GM12878 (cell line): Measurements from ENCODE around the gene GPN2. TPM values are rescaled to one million over a fixed set of nuclear protein-coding genes. Genes with fewer than 3 reads are reported as not detected.

Experiments
- CREM ChIP-seq: IDR thresholded peaks from 2 replicates; pipeline ENCODE4 v1.6.1; 2014; ENCODE audit warnings: antibody characterized with exemption, low read depth
- E2F4 ChIP-seq: IDR thresholded peaks from 2 replicates; pipeline ENCODE4 v1.6.1; 2012; ENCODE audit warnings: low read depth, low read length, improper control_type of control experiment
- EP300 ChIP-seq, 2 experiments: fragments of 150-350 bp in 1 of 2; IDR thresholded peaks; 2 replicates each; pipeline ENCODE4 v1.6.1; 2011 to 2012; ENCODE audit warnings: low read depth in 2 of 2, low read length in 2 of 2, borderline replicate concordance in 1 of 2, improper control_type of control experiment in 1 of 2, inconsistent platforms in 1 of 2; ENCODE audit not compliant: control insufficient read depth in 1 of 2
- FOXK2 ChIP-seq: fragments of 450-650 bp; IDR thresholded peaks from 2 replicates; pipeline ENCODE4 v1.6.1; 2017; ENCODE audit warnings: mild to moderate bottlenecking, moderate library complexity
- NR2F1 ChIP-seq: fragments of 450-650 bp; conservative IDR thresholded peaks from 2 replicates; pipeline ENCODE4 v1.6.1; 2017; ENCODE audit warnings: mild to moderate bottlenecking
- RCOR1 ChIP-seq: conservative IDR thresholded peaks from 2 replicates; pipeline ENCODE4 v1.6.1; 2012; ENCODE audit warnings: low read depth, low read length, improper control_type of control experiment
- SIN3A ChIP-seq: IDR thresholded peaks from 2 replicates; pipeline ENCODE4 v1.6.1; 2012; ENCODE audit warnings: low read depth, low read length, improper control_type of control experiment
- SRF ChIP-seq, 2 experiments: IDR thresholded peaks; 2 replicates each; pipeline ENCODE4 v1.6.1; 2011; ENCODE audit warnings: low read depth in 2 of 2, low read length in 2 of 2, mild to moderate bottlenecking in 1 of 2, moderate library complexity in 1 of 2
- WRNIP1 ChIP-seq: IDR thresholded peaks from 2 replicates; pipeline ENCODE4 v1.6.1; 2011; ENCODE audit warnings: low read depth, low read length, improper control_type of control experiment, borderline replicate concordance
- YY1 ChIP-seq: IDR thresholded peaks from 2 replicates; pipeline ENCODE4 v1.6.1; 2011; ENCODE audit warnings: low read depth, mild to moderate bottlenecking, low read length
- ZBTB11 ChIP-seq: fragments of 450-650 bp; formaldehyde crosslinking; IDR thresholded peaks from 2 replicates; pipeline ENCODE4 v1.5.0; 2022; ENCODE audit warnings: mild to moderate bottlenecking, missing genetic modification characterization
- polyA plus RNA-seq, 11 experiments: library from polyadenylated mRNA; depleted of rRNA in 4 of 11; unstranded in 6 of 11; stranded (reverse) in 5 of 11; fragments of >200 nt; fragmentation: Nextera tagmentation in 4 of 11; fragmentation: Illumina TruSeq in 1 of 11; extraction: Ambion mirVana in 4 of 11; extraction: Trizol in 1 of 11; gene quantifications; 1 replicate in 1 of 11; 2 replicates in 10 of 11; pipeline versions ENCODE4 v1.2.1 to v1.2.3, GENCODE V29; 2011 to 2016; ENCODE audit warnings: inconsistent platforms in 2 of 11, missing spikeins in 2 of 11, low read depth in 1 of 11
- total RNA-seq, 4 experiments: library from RNA; depleted of rRNA in 3 of 4; stranded (reverse); fragments of >200 nt in 3 of 4; fragmentation: Illumina TruSeq in 1 of 4; extraction: Trizol in 1 of 4; gene quantifications; 2 replicates each; pipeline versions ENCODE4 v1.2.1 to v1.2.3, GENCODE V29; 2013 to 2021

The GPN2 gene
- total and polyA plus RNA-seq, 10 of the 15 experiments (the other 5 are each of a cell fraction or from before 2014, with no cell fraction given) = 8.3 to 61.4 (median 23.3) TPM

GRCh38 chr1:26828411-26828991 lies 61.6 kb downstream of the GPN2 start (continued):
- TF ChIP-seq E2F4 (no peak), SRF (IDR thresholded peaks at IDR 0.05; ENCODE audit: low read depth in 2 of 2, low read length in 2 of 2) (no peak), CREM (no peak), FOXK2 (no peak), NR2F1 (peak; percentile 91), YY1 (0 out of 2 replicates have a peak, but pooled peaks have one; percentile 4), SIN3A (0 out of 2 replicates have a peak, but pooled peaks have one; percentile 38), ZBTB11 (no peak), RCOR1 (no peak), WRNIP1 (no peak), EP300 (IDR thresholded peaks at IDR 0.05; ENCODE audit: borderline replicate concordance in 1 of 2, control insufficient read depth in 1 of 2, low read depth in 2 of 2, low read length in 2 of 2) (0 out of 4 replicates have a peak, but pooled peaks of 1 of the 2 experiments have one; percentile 35)
